Measurements from ENCODE around the gene PTPRE.

The PTPRE gene

DNA sequence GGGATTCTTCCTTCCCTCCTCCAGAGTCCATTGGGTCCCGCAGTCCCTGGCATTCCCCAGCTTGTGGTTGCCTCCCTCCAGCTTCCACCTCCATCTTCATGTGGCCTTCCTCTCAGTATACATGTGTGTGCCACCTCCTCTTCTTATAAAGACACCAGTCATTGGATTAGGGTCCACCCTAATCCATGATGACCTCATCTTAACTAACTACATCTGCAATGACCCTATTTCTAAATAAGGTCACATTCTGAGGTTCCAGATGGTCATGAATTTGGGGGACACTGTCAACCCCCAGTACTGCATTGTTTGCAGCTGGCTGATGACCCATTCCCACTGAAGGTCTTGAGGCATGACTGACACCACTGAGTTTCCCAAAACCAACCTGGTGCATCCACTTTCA, 99.0 kb downstream of the PTPRE start:
- no peak for FAIRE-seq

DNA sequence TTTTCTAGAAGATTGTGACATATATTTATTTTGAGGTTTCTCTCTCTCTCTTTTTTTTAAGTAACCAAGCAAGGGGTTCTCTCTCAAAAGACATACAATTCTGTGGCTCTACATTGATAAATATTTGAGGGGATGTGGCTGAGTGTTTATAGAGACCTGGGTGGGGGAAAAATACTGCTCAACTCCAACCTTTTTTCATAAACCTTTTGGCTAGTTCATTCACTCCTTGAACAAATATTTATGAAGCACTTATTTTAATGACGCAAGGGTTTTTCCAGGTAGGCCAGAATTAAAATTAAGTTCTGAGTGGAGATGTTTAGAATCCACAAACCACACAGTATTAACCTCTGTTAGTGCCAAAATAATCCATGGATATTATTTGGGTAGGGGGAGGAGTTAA, 100.2 kb downstream of the PTPRE start:
- no peak for FAIRE-seq
- no peak for DNase-seq (ENCODE audit: insufficient read length, low spot score)
- no peak for TF ChIP-seq POLR2AphosphoS5 (IDR thresholded peaks at IDR 0.05; ENCODE audit: low read depth, low read length)
- TF ChIP-seq POU2F2 (IDR thresholded peaks at IDR 0.05; ENCODE audit: low read depth, low read length), result no peak
- TF ChIP-seq TAF1 (IDR thresholded peaks at IDR 0.05; ENCODE audit: low read depth, low read length), result no peak
- TF ChIP-seq SPI1 (IDR thresholded peaks at IDR 0.05; ENCODE audit: low read depth, low read length), result no peak
- TF ChIP-seq PAX5 (IDR thresholded peaks at IDR 0.05; ENCODE audit: insufficient read depth, low read length, severe bottlenecking), result no peak
- TF ChIP-seq POLR2A (IDR thresholded peaks at IDR 0.05; ENCODE audit: low read depth, low read length), result no peak

More for the DNA sequence above, 99.0 kb downstream of the PTPRE start:
- no peak for TF ChIP-seq POLR2A (IDR thresholded peaks at IDR 0.05; ENCODE audit: low read depth, low read length)
- TF ChIP-seq POLR2AphosphoS5 (IDR thresholded peaks at IDR 0.05; ENCODE audit: low read depth, low read length), result no peak
- TF ChIP-seq SPI1 (IDR thresholded peaks at IDR 0.05; ENCODE audit: low read depth, low read length), result no peak
- no peak for TF ChIP-seq TAF1 (IDR thresholded peaks at IDR 0.05; ENCODE audit: low read depth, low read length)
- TF ChIP-seq POU2F2 (IDR thresholded peaks at IDR 0.05; ENCODE audit: low read depth, low read length), result no peak
- TF ChIP-seq PAX5 (IDR thresholded peaks at IDR 0.05; ENCODE audit: insufficient read depth, low read length, severe bottlenecking), result no peak
- DNase-seq (ENCODE audit: insufficient read length, low spot score), result no peak

GRCh38 chr10:128007971-128008370, 101.1 kb downstream of the PTPRE start:
- DNase-seq (ENCODE audit: insufficient read length, low spot score) (no peak), FAIRE-seq (no peak)
- TF ChIP-seq POLR2A (IDR thresholded peaks at IDR 0.05; ENCODE audit: low read depth, low read length) (no peak), PAX5 (IDR thresholded peaks at IDR 0.05; ENCODE audit: insufficient read depth, low read length, severe bottlenecking) (no peak), SPI1 (IDR thresholded peaks at IDR 0.05; ENCODE audit: low read depth, low read length) (no peak), POLR2AphosphoS5 (IDR thresholded peaks at IDR 0.05; ENCODE audit: low read depth, low read length) (no peak), TAF1 (IDR thresholded peaks at IDR 0.05; ENCODE audit: low read depth, low read length) (no peak), POU2F2 (IDR thresholded peaks at IDR 0.05; ENCODE audit: low read depth, low read length) (no peak)

- no peak for DNase-seq (ENCODE audit: insufficient read length, low spot score)
- TF ChIP-seq POU2F2 (IDR thresholded peaks at IDR 0.05; ENCODE audit: low read depth, low read length), result no peak
- TF ChIP-seq PAX5 (IDR thresholded peaks at IDR 0.05; ENCODE audit: insufficient read depth, low read length, severe bottlenecking), result no peak
- no peak for TF ChIP-seq TAF1 (IDR thresholded peaks at IDR 0.05; ENCODE audit: low read depth, low read length)
- no peak for TF ChIP-seq SPI1 (IDR thresholded peaks at IDR 0.05; ENCODE audit: low read depth, low read length)
- TF ChIP-seq POLR2AphosphoS5 (IDR thresholded peaks at IDR 0.05; ENCODE audit: low read depth, low read length), result no peak
- TF ChIP-seq POLR2A (IDR thresholded peaks at IDR 0.05; ENCODE audit: low read depth, low read length), result no peak
- FAIRE-seq, result no peak
Observed at GRCh38 chr10:128008521-128009250, 101.8 kb downstream of the PTPRE start.

GRCh38 chr10:128009372-128010126, 102.6 kb downstream of the PTPRE start:
- TF ChIP-seq PAX5 (IDR thresholded peaks at IDR 0.05; ENCODE audit: insufficient read depth, low read length, severe bottlenecking) (no peak), SPI1 (IDR thresholded peaks at IDR 0.05; ENCODE audit: low read depth, low read length) (no peak), POU2F2 (IDR thresholded peaks at IDR 0.05; ENCODE audit: low read depth, low read length) (no peak), POLR2AphosphoS5 (IDR thresholded peaks at IDR 0.05; ENCODE audit: low read depth, low read length) (no peak), POLR2A (IDR thresholded peaks at IDR 0.05; ENCODE audit: low read depth, low read length) (no peak), TAF1 (IDR thresholded peaks at IDR 0.05; ENCODE audit: low read depth, low read length) (no peak)
- DNase-seq (ENCODE audit: insufficient read length, low spot score) (no peak), FAIRE-seq (no peak)

GRCh38 chr10:128011059-128011979, 104.4 kb downstream of the PTPRE start:
- TF ChIP-seq SPI1 (IDR thresholded peaks at IDR 0.05; ENCODE audit: low read depth, low read length) (no peak), POU2F2 (IDR thresholded peaks at IDR 0.05; ENCODE audit: low read depth, low read length) (0 out of 2 replicates have a peak, but pooled peaks have one; percentile 12)
- DNase-seq (ENCODE audit: insufficient read length, low spot score), result peak; percentile 82
- FAIRE-seq, result peak; percentile 92

- DNase-seq (ENCODE audit: insufficient read length, low spot score), result no peak
- no peak for FAIRE-seq
- TF ChIP-seq PAX5 (IDR thresholded peaks at IDR 0.05; ENCODE audit: insufficient read depth, low read length, severe bottlenecking) (no peak), SPI1 (IDR thresholded peaks at IDR 0.05; ENCODE audit: low read depth, low read length) (no peak), TAF1 (IDR thresholded peaks at IDR 0.05; ENCODE audit: low read depth, low read length) (no peak), POLR2AphosphoS5 (IDR thresholded peaks at IDR 0.05; ENCODE audit: low read depth, low read length) (no peak), POLR2A (IDR thresholded peaks at IDR 0.05; ENCODE audit: low read depth, low read length) (no peak), POU2F2 (IDR thresholded peaks at IDR 0.05; ENCODE audit: low read depth, low read length) (no peak)
Observed at GRCh38 chr10:128013626-128014025, 106.7 kb downstream of the PTPRE start.

GRCh38 chr10:128014236-128014635, 107.3 kb downstream of the PTPRE start:
- FAIRE-seq (no peak), DNase-seq (ENCODE audit: insufficient read length, low spot score) (no peak)
- TF ChIP-seq TAF1 (IDR thresholded peaks at IDR 0.05; ENCODE audit: low read depth, low read length), result no peak
- no peak for TF ChIP-seq SPI1 (IDR thresholded peaks at IDR 0.05; ENCODE audit: low read depth, low read length)
- no peak for TF ChIP-seq PAX5 (IDR thresholded peaks at IDR 0.05; ENCODE audit: insufficient read depth, low read length, severe bottlenecking)
- no peak for TF ChIP-seq POU2F2 (IDR thresholded peaks at IDR 0.05; ENCODE audit: low read depth, low read length)
- no peak for TF ChIP-seq POLR2AphosphoS5 (IDR thresholded peaks at IDR 0.05; ENCODE audit: low read depth, low read length)
- no peak for TF ChIP-seq POLR2A (IDR thresholded peaks at IDR 0.05; ENCODE audit: low read depth, low read length)
